B cell (primary cell): ENCODE results near the gene PLEKHG3. TPM values are rescaled to one million over a fixed set of nuclear protein-coding genes. Genes with fewer than 3 reads are reported as not detected.

Source experiments
- ATAC-seq: fragments of 200-7000 bp; cut with Tn5 transposase; one replicate; pipeline ENCODE4 v1.10.0; 2021; ENCODE audit warnings: low read depth, mild to moderate bottlenecking, moderate number of reproducible peaks, moderate library complexity
- CTCF ChIA-PET: fragments of 350-600 bp; sonication (Branson Sonifier 250); formaldehyde crosslinking; loops from one replicate; lab custom pipeline; 2021; ENCODE audit warnings: antibody characterized with exemption, inconsistent platforms; lab: Charles Lee
- POLR2A ChIA-PET: fragments of 350-600 bp; sonication (Branson Sonifier 250); formaldehyde crosslinking; loops from one replicate; lab custom pipeline; 2021; ENCODE audit warnings: antibody characterized with exemption; lab: Charles Lee
- DNase-seq: peaks from one replicate; pipeline ENCODE4 v3.0.0; 2013
- H2AFZ ChIP-seq: 2 replicates; pipeline ENCODE4 v1.6.1; 2012; ENCODE audit warnings: mild to moderate bottlenecking, low read depth, low read length; ENCODE audit not compliant: insufficient read depth, poor library complexity, severe bottlenecking
- H3K27ac ChIP-seq, 2 donors: 1 replicate in 1 of 2; 2 replicates in 1 of 2; pipeline ENCODE4 v1.5.1; 2012 to 2013; ENCODE audit warnings: low read length in 2 of 2, mild to moderate bottlenecking in 2 of 2, moderate library complexity in 1 of 2
- H3K27me3 ChIP-seq, 4 experiments: fragments of 200-600 bp in 1 of 4; sonication (generic) in 1 of 4; replicated peaks in 1 of 4; 1 replicate in 2 of 4; 2 replicates in 2 of 4; pipeline versions ENCODE4 v1.6.1 to v1.7.0; 2013 to 2016; ENCODE audit warnings: low read length in 3 of 4, mild to moderate bottlenecking in 2 of 4, mixed read lengths in 1 of 4, moderate library complexity in 1 of 4; ENCODE audit not compliant: insufficient read depth in 4 of 4, control insufficient read depth in 3 of 4; ENCODE audit errors: control extremely low read depth in 1 of 4
- H3K36me3 ChIP-seq, 2 experiments: replicated peaks in 1 of 2; 1 replicate in 1 of 2; 2 replicates in 1 of 2; pipeline versions ENCODE4 v1.6.1 to v1.7.1; 2013; ENCODE audit warnings: low read length in 1 of 2; ENCODE audit not compliant: insufficient read depth in 2 of 2, control insufficient read depth in 1 of 2; ENCODE audit errors: control extremely low read depth in 1 of 2, extremely low read depth in 1 of 2
- H3K4me1 ChIP-seq, 2 donors: fragments of 200-600 bp in 1 of 2; sonication (generic) in 1 of 2; 1 replicate in 1 of 2; 2 replicates in 1 of 2; pipeline versions ENCODE4 v1.5.1 to v1.6.1; 2013 to 2017; ENCODE audit warnings: low read length in 2 of 2; ENCODE audit not compliant: control insufficient read depth in 2 of 2, insufficient read depth in 2 of 2
- H3K4me2 ChIP-seq: replicated peaks from 2 replicates; pipeline ENCODE3; 2012; ENCODE audit warnings: mild to moderate bottlenecking, low read depth, low read length; ENCODE audit not compliant: poor library complexity, severe bottlenecking
- H3K4me3 ChIP-seq, 5 experiments: fragments of 200-600 bp in 1 of 5; sonication (generic) in 1 of 5; 1 replicate in 3 of 5; 2 replicates in 2 of 5; pipeline versions ENCODE4 v1.5.1 to v1.7.0; 2011 to 2016; ENCODE audit warnings: low read length in 4 of 5, mild to moderate bottlenecking in 4 of 5, low read depth in 2 of 5, control low read depth in 1 of 5, moderate library complexity in 1 of 5; ENCODE audit not compliant: insufficient read depth in 1 of 5; ENCODE audit errors: control extremely low read depth in 1 of 5, extremely low read depth in 1 of 5
- H3K79me2 ChIP-seq: fragments of 200-600 bp; sonication (generic); one replicate; pipeline ENCODE4 v1.6.0; 2016; ENCODE audit warnings: low read length; ENCODE audit not compliant: control insufficient read depth, insufficient read depth
- H3K9ac ChIP-seq: fragments of 200-600 bp; sonication (generic); 2 replicates; pipeline ENCODE4 v1.6.1; 2017; ENCODE audit warnings: mild to moderate bottlenecking, low read length, moderate library complexity
- H3K9me3 ChIP-seq, 3 donors: one replicate each; pipeline versions ENCODE4 v1.6.1 to v1.7.1; 2013; ENCODE audit warnings: low read length in 2 of 3; ENCODE audit not compliant: control insufficient read depth in 2 of 3, insufficient read depth in 1 of 3; ENCODE audit errors: control extremely low read depth in 1 of 3
- H4K20me1 ChIP-seq: 2 replicates; pipeline ENCODE4 v1.6.0; 2012; ENCODE audit warnings: mild to moderate bottlenecking, low read length; ENCODE audit not compliant: insufficient read depth, control insufficient read depth, poor library complexity, severe bottlenecking
- H3K27ac Mint-ChIP-seq: one replicate; pipeline ENCODE4 v1.8.0; 2021; ENCODE audit warnings: mixed read lengths
- H3K27me3 Mint-ChIP-seq: one replicate; pipeline ENCODE4 v1.8.0; 2021; ENCODE audit warnings: mixed read lengths
- H3K4me1 Mint-ChIP-seq: one replicate; pipeline ENCODE4 v1.8.0; 2021; ENCODE audit warnings: mixed read lengths
- H3K4me3 Mint-ChIP-seq: one replicate; pipeline ENCODE4 v1.8.0; 2021; ENCODE audit warnings: mixed read lengths
- H3K9me3 Mint-ChIP-seq: one replicate; pipeline ENCODE4 v1.8.0; 2022; ENCODE audit warnings: mixed read lengths; ENCODE audit not compliant: insufficient read depth
- CTCF ChIP-seq: fragments of 200-600 bp; IDR thresholded peaks from one replicate; pipeline ENCODE4 v1.8.0; 2022; ENCODE audit warnings: antibody characterized with exemption, mild to moderate bottlenecking
- EZH2 ChIP-seq: IDR thresholded peaks from 2 replicates; pipeline ENCODE4 v1.6.1; 2012; ENCODE audit warnings: borderline replicate concordance, low read depth, mild to moderate bottlenecking, moderate library complexity, low read length; ENCODE audit not compliant: insufficient read depth, poor library complexity, severe bottlenecking
- WGBS: methylation state at CpG from one replicate; pipeline ENCODE4 v1.1.5; 2013; ENCODE audit warnings: missing lambda C conversion rate; ENCODE audit not compliant: insufficient coverage; 5-methylcytosine and 5-hydroxymethylcytosine counted together
- intact Hi-C: fragments of 100-400 bp; cut with micrococcal nuclease; formaldehyde crosslinking; loops from one replicate; pipeline ENCODE4 v1.10.0; 2022
- polyA plus RNA-seq: library from polyadenylated mRNA; depleted of rRNA; stranded (reverse); fragments of >200 nt; gene quantifications from 2 replicates; pipeline ENCODE4 v1.2.3, GENCODE V29; 2012
- total RNA-seq, 2 donors: library from RNA; stranded (reverse); fragments of 120-200 nt in 1 of 2; gene quantifications; 1 replicate in 1 of 2; 2 replicates in 1 of 2; pipeline versions ENCODE4 v1.2.3 to v1.2.4, GENCODE V29; 2013 to 2022

The PLEKHG3 gene
- total and polyA plus RNA-seq, 2 donors (not counting 1 experiment from before 2014, with no cell fraction given) = 0.12 to 0.25 TPM

DNA sequence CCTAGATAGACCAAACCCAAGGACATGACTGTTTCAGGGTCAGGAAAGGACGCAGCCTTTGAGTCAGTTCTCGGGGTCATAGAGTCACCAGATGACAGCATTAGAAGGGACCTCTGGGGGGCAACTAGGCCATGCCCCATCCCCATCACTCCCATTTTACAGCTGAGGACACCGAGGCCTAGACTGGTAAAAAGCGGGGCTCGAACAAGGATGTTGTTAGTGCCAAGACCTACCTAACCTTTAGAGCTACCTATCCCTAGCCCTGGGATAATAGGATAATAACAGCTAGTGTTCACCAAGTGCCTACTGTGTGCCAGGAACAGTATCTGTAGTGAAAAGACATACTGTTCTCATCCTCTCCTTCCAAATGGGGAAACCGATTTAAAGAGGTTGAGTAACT, 48.7 kb downstream of the PLEKHG3 start:
- H3K27ac ChIP-seq = no peak overlapping the region
- no peaks in the 10 kb centered on the region for H3K36me3 ChIP-seq
- H3K79me2 ChIP-seq = no peaks in the 10 kb centered on the region
- ChIA-PET CTCF (no interaction called here), POLR2A (no interaction called here)
- no peak overlapping the region for H3K9ac ChIP-seq
- no peak for DNase-seq
- H3K9me3 Mint-ChIP-seq = no peaks in the 10 kb centered on the region
- H3K27me3 ChIP-seq = peaks cover 0 to 9% (median 0%) of the 10 kb centered on the region in 4 experiments
- H3K4me1 Mint-ChIP-seq = no peaks in the 10 kb centered on the region
- no peaks in the 10 kb centered on the region for H3K4me1 ChIP-seq
- no peaks in the 10 kb centered on the region for H4K20me1 ChIP-seq
- peaks cover 0 to 3% (median 0%) of the 10 kb centered on the region in 3 donors for H3K9me3 ChIP-seq
- peaks cover 14% of the 10 kb centered on the region for H3K27me3 Mint-ChIP-seq
- no peak overlapping the region for H3K4me3 ChIP-seq
- TF ChIP-seq EZH2 (no peak), CTCF (no peak)
- no peak overlapping the region for H3K4me3 Mint-ChIP-seq
- H2AFZ ChIP-seq = no peak overlapping the region
- H3K4me2 ChIP-seq = no peak overlapping the region
- no peak for ATAC-seq
- no peak overlapping the region for H3K27ac Mint-ChIP-seq
- intact Hi-C loops = no loop called here
- WGBS = 94% methylated on average over 2 of the region's 6 CpGs

DNA sequence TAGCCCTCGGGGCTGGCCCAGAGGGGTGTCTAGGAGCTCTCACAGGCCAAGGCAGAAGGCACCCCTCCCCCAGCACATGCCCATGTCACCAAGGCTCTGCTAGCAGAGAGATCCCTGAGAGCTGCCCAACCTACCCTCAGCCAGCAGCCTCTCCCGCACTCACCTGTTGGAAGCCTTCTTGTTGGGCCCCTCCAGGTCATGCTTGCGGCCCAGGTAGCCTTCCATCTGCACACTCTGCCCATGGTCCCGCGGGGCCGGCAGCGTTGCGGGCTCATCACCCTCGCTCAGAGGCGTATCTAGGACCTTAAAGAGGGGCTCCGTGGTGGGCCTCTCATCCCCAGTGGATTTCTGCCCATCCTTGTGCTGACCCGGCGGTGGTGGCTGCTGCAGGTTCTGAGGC, 49.1 kb downstream of the PLEKHG3 start:
- H2AFZ ChIP-seq = no peak overlapping the region
- no peaks in the 10 kb centered on the region for H4K20me1 ChIP-seq
- H3K9ac ChIP-seq = no peak overlapping the region
- Mint-ChIP-seq H3K4me3 (no peak overlapping the region), H3K27me3 (peaks cover 14% of the 10 kb centered on the region), H3K4me1 (no peaks in the 10 kb centered on the region), H3K9me3 (no peaks in the 10 kb centered on the region), H3K27ac (no peak overlapping the region)
- WGBS = 95% methylated on average over 11 of the region's 13 CpGs
- no peaks in the 10 kb centered on the region for H3K4me1 ChIP-seq
- H3K27me3 ChIP-seq = peaks cover 0 to 9% (median 0%) of the 10 kb centered on the region in 4 experiments
- H3K4me2 ChIP-seq = no peak overlapping the region
- TF ChIP-seq CTCF (no peak), EZH2 (no peak)
- H3K79me2 ChIP-seq = no peaks in the 10 kb centered on the region
- DNase-seq (no peak), ATAC-seq (no peak)
- no peaks in the 10 kb centered on the region for H3K36me3 ChIP-seq
- intact Hi-C loops = no loop called here
- ChIA-PET POLR2A (no interaction called here), CTCF (no interaction called here)
- H3K27ac ChIP-seq = no peak overlapping the region
- H3K4me3 ChIP-seq = no peak overlapping the region
- peaks cover 0 to 3% (median 0%) of the 10 kb centered on the region in 3 donors for H3K9me3 ChIP-seq
